Measurements from ENCODE around the gene PGGHG.
A peak's percentile ranks its signal among the peaks of the same experiment; 100 is the strongest.

PGGHG gene

GRCh38 chr11:269146-269890 lies 19.6 kb upstream of the PGGHG start:
- DNase-seq, result peak; percentile 91 to 97

GRCh38 chr11:270451-271318 lies 18.2 kb upstream of the PGGHG start:
- no peak for DNase-seq

DNA sequence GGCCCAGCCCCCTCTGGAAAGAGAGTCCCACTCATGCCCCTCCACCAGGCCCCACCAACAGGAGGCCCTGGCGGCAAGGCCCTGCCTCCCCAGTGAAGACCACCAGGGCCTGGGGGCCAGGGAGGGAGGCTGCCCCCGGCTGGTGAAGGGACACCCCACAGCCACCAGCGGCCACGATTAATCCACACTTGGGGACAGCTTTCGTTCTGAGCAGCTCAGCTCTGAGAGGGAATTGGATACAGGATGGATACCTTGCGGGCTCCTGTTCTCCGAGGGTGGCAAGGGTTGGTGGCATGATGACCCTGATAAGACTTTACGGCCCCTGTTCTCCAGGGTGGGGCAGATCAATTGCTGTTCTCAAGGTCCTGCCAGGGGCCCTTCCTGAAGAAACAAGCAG lies 17.6 kb upstream of the PGGHG start:
- DNase-seq, result no peak

DNA sequence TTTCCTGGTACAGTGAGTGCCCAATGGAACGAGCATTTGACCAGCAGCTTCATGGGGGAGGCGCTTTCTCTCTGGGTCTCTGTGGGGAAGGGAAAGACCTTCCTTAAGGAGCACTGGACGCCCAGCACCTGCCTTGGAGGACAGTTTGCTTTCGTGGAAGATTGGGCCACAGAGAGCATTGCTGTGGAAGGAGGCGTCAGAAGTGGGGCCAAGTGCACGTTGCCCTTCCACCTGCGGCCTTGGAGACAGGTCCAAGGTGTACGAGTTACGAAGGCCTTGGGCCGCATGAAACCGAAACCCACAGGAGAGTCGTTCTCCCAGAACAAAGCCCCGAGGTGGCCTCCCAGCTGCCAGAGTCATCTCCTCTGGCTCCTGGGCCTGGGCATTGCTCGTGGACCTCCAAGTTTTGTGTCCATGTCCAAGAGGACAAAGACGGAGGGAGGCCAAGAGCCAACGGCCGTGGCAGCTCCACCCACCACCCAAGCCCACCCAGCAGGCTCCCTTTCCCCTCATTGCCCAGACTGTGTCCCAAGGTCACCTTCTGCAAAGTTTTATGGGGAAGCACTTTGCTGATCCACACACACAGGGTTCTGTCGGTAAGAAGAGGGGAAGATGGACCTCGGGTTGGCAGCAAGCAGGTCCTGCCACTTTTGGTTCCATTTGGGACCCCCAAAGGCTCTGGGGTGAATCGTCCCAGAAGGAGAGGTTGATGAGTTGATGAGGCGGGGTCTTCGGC lies 16.6 kb upstream of the PGGHG start:
- DNase-seq, result no peak

DNA sequence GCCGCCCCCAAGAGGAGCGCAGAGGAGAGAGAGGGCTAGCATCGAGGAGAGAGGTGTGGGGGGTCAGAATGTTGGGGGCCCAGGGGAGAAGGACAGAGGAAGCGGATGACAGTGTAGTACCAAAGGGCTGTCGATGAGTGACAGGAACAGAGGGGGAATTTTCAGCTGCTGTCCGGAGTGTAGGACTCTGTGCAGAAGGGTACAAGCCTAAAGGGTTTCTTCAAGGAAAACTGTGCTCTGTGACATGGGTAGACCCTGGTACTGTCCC lies 16.1 kb upstream of the PGGHG start:
- no peak for DNase-seq

DNA sequence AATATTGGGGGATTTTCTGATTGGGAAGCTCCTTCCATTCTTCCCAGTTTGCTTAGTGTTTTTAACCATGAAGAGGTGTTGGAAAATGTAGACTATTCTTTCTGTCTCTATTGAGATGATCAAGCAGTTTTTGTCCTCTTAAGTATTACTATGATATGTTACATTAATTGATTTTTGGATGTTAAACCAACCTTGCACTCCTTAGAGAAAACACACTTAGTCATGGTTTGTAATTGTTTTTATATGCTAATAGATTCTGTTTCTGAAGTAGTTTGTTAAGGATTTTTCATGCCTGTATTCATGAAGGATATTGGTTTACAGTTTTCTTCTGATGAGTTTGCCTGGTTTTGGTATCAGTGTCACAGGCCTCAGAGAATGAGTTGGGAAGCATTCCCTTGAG lies 12.7 kb upstream of the PGGHG start:
- DNase-seq, result no peak

DNA sequence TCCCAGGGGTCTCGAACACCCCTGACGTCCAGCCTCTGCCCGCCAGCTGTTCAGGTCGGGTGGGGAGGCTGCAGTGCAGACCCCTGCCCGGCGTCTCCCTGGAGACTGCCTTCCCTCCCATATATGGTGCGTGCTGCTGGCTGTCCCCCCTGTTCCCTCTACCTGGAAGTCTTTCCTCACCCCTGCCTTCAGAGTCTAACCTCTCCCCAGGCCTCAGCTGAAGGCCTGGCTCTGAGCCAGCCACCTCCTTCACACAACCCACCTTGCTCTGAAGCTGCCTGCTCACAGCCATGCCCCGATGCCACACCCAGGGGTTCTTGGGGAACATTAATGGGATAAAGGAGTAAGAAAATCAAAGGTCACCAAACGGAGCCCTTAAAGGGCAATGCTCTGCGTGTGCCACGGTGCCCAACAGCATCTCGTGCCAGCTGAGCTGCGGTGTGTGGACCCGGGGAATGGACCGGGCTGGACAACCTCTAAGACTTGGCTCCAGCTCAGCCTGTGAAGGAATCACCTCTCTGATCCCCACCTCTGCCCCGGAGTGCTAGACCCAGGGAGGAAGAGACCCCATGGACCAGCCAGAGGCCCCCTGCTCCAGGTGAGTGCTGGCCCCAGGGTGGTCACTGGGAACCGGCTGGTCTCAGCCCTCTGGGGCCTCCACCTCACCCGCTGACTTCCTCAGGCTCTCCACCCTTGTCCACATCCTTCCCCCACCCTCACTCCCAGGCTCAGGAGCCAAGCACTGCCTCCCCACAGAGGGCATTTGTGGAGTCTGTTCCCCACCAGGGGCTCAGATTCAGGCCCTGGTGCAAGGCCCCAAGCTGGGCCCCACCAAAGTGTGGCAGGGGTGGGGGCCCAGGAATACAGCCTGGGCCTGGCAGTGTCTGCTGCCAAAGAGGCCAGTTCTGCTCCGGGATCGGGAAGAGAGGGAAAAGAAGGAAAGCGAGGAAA lies 10.7 kb upstream of the PGGHG start, which contains the start of gene NLRP6:
TSS of gene NLRP6 (plus strand) at position 407 of the 951 bp plus-strand sequence. CDS start at position 570, 163 bp downstream.
- DNase-seq, result no peak

GRCh38 chr11:279040-279965 lies 9.6 kb upstream of the PGGHG start:
- peak in 1 of 2 donors; percentile 22 for DNase-seq

- peak; percentile 17 to 43 for DNase-seq
Measured at GRCh38 chr11:279966-280705, 8.8 kb upstream of the PGGHG start.

DNA sequence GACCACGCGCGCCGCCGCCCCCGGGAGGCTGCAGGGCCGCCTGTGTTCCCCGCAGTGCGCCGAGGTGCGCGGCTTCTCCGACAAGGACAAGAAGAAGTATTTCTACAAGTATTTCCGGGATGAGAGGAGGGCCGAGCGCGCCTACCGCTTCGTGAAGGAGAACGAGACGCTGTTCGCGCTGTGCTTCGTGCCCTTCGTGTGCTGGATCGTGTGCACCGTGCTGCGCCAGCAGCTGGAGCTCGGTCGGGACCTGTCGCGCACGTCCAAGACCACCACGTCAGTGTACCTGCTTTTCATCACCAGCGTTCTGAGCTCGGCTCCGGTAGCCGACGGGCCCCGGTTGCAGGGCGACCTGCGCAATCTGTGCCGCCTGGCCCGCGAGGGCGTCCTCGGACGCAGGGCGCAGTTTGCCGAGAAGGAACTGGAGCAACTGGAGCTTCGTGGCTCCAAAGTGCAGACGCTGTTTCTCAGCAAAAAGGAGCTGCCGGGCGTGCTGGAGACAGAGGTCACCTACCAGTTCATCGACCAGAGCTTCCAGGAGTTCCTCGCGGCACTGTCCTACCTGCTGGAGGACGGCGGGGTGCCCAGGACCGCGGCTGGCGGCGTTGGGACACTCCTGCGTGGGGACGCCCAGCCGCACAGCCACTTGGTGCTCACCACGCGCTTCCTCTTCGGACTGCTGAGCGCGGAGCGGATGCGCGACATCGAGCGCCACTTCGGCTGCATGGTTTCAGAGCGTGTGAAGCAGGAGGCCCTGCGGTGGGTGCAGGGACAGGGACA lies 8.0 kb upstream of the PGGHG start:
- DNase-seq, result peak; percentile 24 to 25

DNA sequence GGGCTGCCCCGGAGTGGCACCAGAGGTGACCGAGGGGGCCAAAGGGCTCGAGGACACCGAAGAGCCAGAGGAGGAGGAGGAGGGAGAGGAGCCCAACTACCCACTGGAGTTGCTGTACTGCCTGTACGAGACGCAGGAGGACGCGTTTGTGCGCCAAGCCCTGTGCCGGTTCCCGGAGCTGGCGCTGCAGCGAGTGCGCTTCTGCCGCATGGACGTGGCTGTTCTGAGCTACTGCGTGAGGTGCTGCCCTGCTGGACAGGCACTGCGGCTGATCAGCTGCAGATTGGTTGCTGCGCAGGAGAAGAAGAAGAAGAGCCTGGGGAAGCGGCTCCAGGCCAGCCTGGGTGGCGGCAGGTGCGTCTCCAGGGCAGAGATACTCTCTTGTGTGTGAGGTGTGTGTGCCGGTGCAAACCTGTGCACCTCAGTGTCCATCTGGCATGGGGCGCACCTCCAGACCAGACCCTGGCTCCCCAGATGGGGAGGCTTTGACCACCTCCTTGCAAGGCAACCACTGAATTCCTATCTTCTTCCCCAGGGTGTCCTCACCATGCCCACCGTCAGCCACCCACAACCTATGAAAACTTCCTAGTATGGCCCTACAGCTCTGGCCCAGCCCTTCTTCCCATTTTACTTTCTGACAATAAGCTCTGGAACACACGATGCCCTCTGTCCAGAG lies 7.3 kb upstream of the PGGHG start:
- DNase-seq, result no peak

DNA sequence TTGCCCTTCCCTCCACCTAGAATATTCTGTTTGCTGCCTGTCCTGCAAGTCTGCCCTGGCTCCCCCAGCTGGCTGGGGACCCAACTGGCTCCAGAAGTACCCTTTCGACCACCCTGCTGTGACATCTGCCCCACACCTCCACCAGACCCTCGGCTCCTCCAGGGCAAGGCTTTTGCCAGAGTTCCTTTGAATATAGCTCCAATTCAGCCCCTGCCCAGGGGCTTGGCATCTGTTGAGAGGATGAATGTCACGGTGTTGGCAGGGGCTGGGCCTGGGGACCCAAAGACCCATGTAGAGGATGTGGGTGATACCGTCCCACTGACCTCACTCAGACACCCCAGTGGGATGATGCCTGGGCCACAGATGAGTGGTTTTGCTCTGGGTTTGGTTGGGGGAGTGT lies 6.8 kb upstream of the PGGHG start:
- no peak for DNase-seq

DNA sequence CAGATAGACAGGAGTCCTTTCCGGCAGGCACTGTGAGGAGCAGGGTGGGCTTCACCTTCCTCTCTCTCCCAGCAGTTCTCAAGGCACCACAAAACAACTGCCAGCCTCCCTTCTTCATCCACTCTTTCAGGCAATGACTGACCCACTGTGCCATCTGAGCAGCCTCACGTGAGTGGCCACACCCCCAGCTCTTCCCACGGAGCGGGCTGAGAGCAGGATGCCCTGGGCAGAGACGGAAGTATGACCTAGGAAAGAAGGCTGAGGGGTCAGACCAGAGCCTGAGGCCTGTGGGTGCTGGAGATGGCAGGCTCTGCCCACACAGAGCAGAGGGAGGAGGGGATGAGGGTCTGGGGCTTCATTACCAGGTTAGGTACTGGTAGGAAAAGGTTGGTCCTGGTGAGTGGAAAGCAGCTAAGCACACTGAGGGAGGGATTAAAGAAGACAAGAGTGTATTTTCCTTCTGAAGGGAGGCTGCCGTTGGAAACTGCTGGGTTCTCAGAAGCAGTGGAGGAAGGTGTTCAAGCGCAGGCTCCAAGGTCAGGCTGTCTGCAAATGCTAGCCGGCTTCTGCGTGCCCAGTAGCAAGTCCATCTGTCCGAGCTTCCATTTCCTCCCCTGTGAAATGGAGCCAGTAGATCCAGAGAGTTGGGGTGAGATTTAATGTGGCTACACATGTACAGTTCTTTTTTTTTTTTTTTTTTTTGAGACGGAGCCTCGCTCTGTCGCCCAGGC lies 6.1 kb upstream of the PGGHG start:
- no peak for DNase-seq

DNA sequence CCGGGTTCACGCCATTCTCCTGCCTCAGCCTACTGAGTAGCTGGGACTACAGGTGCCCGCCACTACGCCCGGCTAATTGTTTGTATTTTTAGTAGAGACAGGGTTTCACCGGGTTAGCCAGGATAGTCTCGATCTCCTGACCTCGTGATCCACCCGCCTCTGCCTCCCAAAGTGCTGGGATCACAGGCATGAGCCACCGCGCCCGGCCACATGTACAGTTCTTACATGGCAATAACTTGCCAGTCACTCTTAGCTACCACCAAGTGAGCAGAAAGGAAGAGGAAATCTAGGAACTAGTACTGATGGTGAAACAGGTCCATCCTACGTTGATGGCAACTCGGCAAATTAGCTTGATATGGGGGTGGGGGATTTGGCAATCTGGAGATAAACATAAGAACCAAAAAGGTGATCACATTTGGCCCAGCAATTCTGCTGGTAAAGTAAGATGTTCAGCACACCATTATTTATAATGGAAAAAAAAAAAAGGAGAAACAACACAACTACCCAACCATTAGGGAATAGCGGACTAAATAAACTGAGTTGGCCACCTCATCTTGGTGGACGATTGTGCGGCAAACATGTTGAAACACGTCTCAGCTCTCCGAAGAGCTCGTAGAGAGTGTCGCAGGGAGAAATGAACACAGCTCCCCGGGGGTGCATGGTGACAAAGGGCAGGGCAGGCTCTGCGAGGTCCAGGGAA lies 5.4 kb upstream of the PGGHG start:
- peak; percentile 19 to 23 for DNase-seq

- no peak for DNase-seq
Measured at GRCh38 chr11:284105-285020, 4.6 kb upstream of the PGGHG start.

All from inflammatory macrophage (primary cell).